HG03196 (cell line): Measurements from ENCODE around the gene ADAM12.

Experiments
- ATAC-seq: cut with Tn5 transposase; IDR thresholded peaks from one replicate; pipeline ENCODE4 v1.9.1; 2021; ENCODE audit not compliant: unreplicated experiment

ADAM12 gene

GRCh38 chr10:126126023-126126422 is 262.3 kb downstream of the ADAM12 start:
- ATAC-seq: no peak

GRCh38 chr10:126124668-126125349 is 263.5 kb downstream of the ADAM12 start:
- ATAC-seq: no peak

- no peak for ATAC-seq
These were observed 264.2 kb downstream of the ADAM12 start for GRCh38 chr10:126124046-126124445.

GRCh38 chr10:126123466-126123865 is 264.8 kb downstream of the ADAM12 start:
- no peak for ATAC-seq

- ATAC-seq: no peak
These were observed 265.4 kb downstream of the ADAM12 start for GRCh38 chr10:126122881-126123280.

GRCh38 chr10:126119599-126119998 is 268.7 kb downstream of the ADAM12 start:
- ATAC-seq: no peak

GRCh38 chr10:126118476-126118875 is 269.8 kb downstream of the ADAM12 start:
- no peak for ATAC-seq

- no peak for ATAC-seq
These were observed 271.1 kb downstream of the ADAM12 start for GRCh38 chr10:126117196-126117595.

GRCh38 chr10:126115886-126116285 is 272.4 kb downstream of the ADAM12 start:
- ATAC-seq: no peak

GRCh38 chr10:126114884-126115555 is 273.3 kb downstream of the ADAM12 start:
- ATAC-seq: no peak

- no peak for ATAC-seq
These were observed 276.8 kb downstream of the ADAM12 start for GRCh38 chr10:126111516-126111915.

GRCh38 chr10:126110489-126111180 is 277.6 kb downstream of the ADAM12 start:
- ATAC-seq: no peak

GRCh38 chr10:126109893-126110292 is 278.4 kb downstream of the ADAM12 start:
- ATAC-seq: no peak

- ATAC-seq: no peak
These were observed 279.6 kb downstream of the ADAM12 start for GRCh38 chr10:126108693-126109092.

GRCh38 chr10:126104767-126105166 is 283.5 kb downstream of the ADAM12 start:
- no peak for ATAC-seq

GRCh38 chr10:126102636-126103035 is 285.6 kb downstream of the ADAM12 start:
- ATAC-seq: no peak

GRCh38 chr10:126101736-126102135 is 286.5 kb downstream of the ADAM12 start:
- ATAC-seq: no peak

GRCh38 chr10:126101325-126101724 is 287.0 kb downstream of the ADAM12 start:
- no peak for ATAC-seq

- ATAC-seq: no peak
These were observed 288.9 kb downstream of the ADAM12 start for GRCh38 chr10:126099366-126099765.

GRCh38 chr10:126098226-126098581 is 290.1 kb downstream of the ADAM12 start:
- ATAC-seq: no peak

GRCh38 chr10:126097558-126098225 is 290.6 kb downstream of the ADAM12 start:
- no peak for ATAC-seq

- ATAC-seq: no peak
These were observed 293.7 kb downstream of the ADAM12 start for GRCh38 chr10:126094537-126094936.
